GM21526 (cell line): ENCODE measurements around the gene COMMD3.
A peak's percentile ranks its signal among the peaks of the same experiment; 100 is the strongest.

Experiments
- ATAC-seq: cut with Tn5 transposase; IDR thresholded peaks from one replicate; pipeline ENCODE4 v1.9.1; 2021; ENCODE audit warnings: moderate library complexity; ENCODE audit not compliant: unreplicated experiment, low FRiP score

The COMMD3 gene

DNA sequence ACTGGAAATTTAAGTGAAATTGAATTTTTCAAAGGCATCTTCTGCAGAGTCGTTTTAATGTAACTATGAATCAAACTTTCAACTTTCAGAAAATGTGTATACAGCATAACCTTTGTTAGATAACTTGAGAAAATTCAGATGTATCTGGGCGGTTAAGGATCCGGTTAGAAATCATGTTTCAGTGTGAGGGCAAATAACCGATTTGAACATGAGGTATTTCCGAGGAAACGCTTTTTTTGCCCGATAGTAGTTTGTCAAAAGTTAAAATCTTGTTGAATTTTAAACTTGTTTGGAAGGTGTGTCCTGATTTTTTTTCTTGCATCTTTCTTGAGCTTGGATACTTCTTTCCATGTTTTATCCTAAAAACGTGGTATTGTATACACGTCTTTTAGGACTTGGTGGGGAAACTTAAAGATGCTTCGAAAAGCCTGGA is 3.4 kb downstream of the COMMD3 start:
- no peak for ATAC-seq

DNA sequence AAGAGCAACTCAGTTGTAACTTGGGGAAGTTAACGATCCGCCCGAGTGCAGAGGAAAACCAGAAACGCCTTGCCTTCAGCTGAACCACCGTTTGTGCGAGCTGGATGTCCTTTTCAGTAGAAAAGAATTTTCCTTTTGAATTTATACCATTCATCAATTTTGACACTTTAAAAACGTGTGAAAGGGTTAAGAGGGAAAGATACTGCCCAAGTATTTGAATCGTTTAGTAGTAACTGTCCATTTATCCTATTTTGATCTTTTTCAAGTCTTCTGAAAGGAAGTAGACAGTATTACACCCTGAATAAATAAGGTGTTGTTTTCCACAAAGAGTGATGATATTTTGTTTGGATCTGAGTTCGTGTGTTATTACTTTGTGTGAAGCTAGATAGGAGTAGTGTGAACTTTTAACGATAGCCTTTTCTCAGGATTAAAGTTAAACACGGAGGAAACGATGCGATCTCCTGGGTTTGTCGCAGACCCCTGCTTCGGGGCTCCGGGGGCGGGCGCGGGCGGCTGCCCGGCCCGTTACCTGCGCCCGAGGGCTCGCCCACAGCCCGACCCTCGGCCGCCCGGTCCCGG is 3.9 kb downstream of the COMMD3 start:
- ATAC-seq, result no peak

DNA sequence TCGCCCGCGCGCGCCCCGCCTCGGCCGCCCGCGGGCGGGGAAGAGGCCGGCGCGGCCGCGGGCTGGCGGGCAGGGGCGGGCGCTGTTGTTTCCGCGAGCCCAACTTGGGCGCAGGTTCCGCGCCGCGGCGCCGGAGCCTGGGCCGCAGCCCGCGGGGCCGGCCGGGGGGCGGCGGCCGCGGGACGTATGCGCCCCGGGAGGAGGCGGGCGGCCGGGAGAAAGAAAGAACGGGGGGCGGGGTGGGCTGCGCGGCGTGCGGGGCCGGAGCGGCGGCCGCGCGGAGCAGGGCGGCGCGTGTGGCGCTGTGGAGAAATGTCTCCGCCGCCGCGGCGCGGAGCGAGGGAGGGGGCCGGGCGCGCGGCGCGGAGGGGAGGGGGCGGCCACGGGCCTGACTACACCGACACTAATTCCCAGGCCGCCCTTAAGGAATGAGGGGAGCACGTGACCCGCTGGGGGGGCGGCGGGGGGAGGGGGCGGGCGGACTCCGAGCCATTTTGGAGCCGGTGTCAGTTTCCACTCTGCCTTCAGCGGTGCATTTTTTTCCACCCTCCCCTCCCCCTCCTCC is 4.5 kb downstream of the COMMD3 start, which contains the start of gene BMI1:
BMI1 (plus strand) TSS at position 509 of the 565 bp plus-strand sequence. CDS start 5,351 bp downstream, outside the sequence.
- ATAC-seq, result no peak

DNA sequence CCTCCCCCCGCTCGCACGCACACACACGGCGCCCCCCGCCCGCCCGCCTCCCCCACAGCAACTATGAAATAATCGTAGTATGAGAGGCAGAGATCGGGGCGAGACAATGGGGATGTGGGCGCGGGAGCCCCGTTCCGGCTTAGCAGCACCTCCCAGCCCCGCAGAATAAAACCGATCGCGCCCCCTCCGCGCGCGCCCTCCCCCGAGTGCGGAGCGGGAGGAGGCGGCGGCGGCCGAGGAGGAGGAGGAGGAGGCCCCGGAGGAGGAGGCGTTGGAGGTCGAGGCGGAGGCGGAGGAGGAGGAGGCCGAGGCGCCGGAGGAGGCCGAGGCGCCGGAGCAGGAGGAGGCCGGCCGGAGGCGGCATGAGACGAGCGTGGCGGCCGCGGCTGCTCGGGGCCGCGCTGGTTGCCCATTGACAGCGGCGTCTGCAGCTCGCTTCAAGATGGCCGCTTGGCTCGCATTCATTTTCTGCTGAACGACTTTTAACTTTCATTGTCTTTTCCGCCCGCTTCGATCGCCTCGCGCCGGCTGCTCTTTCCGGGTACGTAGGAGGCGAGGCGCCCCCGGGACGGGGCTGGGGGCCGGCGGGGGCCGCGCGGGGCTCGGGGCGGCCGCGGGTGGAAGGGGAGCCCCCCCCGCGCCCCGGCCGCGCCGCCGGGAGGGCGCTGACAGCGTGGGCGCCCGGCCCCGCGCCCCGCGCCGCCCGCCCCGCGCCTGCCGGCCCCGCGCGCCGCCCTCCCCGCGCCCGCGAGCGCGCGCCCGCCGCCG is 5.2 kb downstream of the COMMD3 start:
- ATAC-seq, result peak; percentile 26

DNA sequence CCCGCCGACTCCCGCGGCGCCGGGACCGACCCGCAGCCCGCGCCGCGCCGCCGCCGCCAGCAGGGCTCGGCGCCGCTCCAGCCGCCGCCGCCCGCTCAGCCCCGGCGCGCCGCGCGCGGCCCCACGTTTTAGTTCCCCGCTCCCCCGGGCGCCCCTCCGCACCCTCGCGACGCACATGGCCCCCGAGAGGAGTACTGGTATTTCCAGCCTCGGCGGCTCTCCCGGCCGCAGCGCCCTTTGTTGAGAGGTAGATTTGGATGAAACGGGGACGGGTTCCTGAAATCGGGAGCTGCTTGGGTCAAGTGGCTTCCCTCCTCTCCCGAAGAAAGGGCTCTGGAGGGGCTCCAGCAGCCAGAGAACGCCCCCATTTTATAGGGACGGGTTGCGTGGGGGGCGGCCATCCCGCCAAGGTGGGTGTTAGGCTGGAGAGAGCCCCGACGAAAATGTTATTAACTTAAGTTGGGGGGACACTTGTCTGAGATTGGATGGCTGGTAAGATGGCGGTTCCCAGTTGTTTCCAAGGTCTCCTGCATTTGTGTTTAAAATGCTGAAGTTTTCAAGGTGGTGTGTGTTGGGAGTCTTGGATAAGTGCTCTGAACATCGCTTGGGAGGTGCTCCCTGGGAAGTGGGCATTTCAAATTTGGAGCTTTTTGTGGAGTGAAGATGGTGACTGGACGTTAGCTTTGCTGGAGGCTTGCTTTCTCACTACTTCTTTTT is 5.9 kb downstream of the COMMD3 start:
- ATAC-seq, result no peak

DNA sequence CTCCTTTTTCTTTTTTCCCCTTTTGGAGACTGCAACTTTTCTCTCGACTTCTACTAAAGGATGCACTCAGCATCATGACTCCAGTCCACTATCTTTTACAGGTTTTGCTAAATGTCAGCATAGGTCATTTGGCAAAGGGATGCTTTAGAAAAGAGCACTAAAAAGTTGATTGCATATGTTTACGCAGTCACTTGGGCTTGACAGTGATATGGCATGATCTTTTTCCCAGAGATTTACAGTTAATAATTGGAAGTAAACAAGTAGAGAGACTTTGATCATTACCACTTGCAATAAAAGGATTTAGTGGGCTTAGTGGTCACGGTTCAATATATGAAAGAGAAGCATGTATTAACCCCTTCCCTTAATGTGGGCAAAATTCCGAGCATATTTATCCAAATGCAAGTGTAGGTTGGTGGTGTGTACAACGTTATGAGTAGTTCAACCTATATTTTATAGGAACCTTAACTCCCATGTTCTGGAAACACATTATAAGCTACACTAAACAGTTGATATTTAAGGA is 6.5 kb downstream of the COMMD3 start:
- ATAC-seq, result no peak

DNA sequence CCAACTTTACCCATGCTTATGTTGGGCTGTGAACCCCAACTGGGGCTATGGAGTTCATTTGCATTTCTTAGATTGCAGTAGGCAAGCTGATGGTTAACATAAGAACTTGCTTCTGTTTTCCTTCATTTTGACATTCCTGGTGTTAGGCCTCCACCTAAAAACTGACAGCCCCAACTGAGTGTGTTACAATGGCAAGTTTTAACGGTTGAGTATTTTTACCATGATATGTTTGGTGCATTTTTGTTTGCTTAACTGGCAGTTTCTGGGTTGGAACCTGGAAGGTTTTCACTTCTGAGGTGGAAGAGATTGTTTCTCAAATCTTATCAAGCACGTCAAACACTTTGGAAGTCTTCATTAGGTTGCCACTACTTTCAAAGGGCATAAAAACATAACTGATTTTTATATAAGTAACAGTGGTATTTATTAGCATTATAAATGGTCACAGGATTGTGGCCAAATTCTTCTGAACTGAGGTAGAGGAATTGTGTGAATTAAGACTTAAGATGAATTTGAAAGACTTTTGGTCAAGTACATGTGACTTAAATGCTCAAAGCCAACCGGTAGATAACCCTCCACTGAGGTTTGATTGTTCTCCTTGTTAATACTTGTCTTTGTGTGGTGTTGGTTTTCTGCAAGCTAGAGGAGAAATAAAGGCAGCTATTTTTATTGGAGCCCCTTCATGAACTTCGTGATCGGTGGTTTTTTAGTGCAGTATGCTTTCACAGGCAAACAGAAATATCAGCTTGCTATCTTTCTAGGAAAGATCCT is 7.5 kb downstream of the COMMD3 start:
- ATAC-seq, result no peak

DNA sequence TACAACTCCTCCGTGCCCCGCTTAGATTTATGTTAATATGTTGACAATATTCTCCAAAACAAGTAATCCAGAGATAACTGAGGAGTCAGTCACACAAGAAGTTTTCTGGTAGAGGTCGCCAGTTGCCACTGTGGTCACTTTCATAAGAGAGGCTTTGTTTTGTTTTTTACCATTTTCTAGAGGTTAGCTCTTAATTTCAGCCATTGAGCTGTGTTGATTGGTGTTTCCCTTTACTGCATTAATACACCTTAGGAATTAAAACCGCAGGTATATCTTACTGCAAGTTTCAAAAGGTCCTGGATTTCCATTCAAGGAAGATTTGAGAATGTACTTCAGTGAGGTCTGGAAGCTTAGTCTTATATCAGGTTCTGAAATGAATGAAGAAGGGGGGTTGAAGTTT is 8.2 kb downstream of the COMMD3 start:
- ATAC-seq, result no peak

DNA sequence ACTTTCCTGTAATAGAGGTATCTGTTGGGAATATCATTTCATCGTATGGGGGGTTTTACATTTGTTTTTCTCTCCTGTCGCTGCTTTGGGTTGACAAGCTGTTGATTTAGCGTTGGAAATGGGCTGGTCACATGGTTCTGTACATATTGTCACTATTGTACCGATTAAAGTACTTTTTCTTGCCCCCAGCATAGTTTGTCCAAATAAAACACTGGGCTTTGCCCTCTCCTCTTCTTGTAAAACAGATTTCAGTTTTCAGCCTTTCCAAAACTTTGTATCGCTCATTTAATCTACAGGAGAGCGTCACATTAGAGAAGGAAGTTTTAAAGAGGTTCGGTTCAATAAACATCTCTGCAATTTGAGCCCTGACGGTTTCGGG is 8.7 kb downstream of the COMMD3 start:
- no peak for ATAC-seq

DNA sequence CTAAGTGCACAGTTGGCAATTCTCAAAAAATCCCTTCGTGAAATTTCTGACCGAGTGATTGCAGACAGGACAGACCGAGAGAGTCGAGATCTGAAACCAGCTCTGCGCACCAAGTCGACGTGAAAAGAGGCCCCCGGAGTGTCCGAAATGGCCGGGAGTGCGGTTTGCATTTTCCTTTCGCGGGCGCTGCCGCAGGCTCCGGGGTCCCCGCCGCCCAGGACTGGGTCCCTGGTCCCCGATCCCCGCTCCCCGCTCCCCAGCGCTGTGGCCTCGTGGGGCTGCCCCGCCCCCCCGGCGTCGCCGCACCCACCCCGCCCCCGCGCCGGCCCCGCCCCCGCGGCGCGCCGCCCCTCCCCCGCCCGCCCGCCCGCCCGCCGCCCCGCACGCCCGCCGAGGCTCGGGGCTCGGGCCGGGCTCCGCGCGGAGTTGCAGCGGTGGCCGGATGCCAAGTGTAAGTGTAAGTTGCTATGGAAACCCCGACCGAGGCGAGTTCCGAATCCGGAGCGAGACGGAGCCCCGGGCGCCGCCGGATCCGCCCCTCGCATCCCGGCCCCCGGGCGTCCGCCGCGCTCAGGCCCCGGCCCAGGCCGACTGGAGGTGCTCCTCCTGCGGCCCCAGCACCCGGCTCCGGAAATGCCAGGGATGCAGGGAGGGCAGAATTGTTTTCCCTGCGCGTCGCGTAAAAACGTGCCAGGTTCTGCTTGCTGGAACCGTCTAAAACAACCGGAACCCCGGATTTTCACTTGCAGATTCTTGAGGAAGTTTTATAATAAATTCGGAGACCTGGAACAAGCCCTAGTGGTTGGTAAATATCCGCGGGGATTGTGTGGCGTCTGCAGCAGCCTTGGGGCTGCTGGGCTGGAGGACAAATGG is 9.3 kb downstream of the COMMD3 start:
- ATAC-seq, result peak; percentile 49

DNA sequence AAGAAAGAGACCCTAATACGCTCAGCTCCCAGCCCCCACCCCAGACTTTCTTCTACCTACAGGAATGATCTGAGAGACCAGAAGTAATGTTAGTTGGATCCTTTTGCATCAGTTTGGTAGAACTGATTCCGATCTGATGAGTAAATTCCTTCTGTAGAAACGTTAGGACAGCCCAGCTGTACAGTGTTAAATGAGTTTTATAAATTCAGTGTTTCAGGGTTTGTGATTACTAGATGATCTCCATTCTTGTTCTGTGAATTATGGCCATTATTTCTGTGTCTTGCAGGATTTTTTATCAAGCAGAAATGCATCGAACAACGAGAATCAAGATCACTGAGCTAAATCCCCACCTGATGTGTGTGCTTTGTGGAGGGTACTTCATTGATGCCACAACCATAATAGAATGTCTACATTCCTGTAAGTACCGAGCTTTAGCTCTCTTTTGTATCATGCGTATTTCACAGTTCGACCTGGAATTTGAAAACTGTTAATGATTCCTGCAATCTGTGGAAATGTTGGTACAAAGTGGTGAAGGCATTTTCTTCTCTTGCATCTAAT is 10.0 kb downstream of the COMMD3 start:
- ATAC-seq, result no peak

DNA sequence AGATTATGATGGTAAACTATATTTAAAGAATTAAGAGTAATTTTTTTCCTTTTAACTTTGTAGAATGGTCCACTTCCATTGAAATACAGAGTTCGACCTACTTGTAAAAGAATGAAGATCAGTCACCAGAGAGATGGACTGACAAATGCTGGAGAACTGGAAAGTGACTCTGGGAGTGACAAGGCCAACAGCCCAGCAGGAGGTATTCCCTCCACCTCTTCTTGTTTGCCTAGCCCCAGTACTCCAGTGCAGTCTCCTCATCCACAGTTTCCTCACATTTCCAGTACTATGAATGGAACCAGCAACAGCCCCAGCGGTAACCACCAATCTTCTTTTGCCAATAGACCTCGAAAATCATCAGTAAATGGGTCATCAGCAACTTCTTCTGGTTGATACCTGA is 13.0 kb downstream of the COMMD3 start:
- no peak for ATAC-seq

DNA sequence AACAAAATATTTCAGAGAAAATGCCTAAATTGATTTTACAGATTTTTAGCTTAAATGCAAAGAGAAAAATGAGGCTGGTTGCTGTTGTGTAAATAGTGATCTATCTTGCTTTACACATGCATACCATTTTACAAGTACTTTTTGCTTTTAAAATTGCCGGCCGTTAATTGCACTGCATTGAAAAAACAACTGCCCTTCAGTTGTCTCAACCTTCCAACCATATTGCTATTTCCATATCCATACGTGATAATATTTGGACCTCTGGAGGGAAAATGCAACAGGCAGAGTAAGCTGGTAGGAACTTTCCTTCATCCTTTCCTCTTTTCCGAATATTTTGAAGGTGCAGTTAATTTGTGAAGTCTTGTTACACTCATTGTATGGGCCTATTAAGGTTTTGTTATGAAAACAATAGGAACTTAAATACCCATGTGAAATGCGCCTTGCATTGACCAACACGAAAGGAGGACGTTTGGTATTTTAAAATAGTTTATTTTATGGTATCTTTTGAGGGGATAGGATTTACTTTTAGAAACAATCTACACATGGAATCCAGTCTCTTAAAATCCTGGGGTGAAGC is 16.0 kb downstream of the COMMD3 start:
- ATAC-seq, result no peak

DNA sequence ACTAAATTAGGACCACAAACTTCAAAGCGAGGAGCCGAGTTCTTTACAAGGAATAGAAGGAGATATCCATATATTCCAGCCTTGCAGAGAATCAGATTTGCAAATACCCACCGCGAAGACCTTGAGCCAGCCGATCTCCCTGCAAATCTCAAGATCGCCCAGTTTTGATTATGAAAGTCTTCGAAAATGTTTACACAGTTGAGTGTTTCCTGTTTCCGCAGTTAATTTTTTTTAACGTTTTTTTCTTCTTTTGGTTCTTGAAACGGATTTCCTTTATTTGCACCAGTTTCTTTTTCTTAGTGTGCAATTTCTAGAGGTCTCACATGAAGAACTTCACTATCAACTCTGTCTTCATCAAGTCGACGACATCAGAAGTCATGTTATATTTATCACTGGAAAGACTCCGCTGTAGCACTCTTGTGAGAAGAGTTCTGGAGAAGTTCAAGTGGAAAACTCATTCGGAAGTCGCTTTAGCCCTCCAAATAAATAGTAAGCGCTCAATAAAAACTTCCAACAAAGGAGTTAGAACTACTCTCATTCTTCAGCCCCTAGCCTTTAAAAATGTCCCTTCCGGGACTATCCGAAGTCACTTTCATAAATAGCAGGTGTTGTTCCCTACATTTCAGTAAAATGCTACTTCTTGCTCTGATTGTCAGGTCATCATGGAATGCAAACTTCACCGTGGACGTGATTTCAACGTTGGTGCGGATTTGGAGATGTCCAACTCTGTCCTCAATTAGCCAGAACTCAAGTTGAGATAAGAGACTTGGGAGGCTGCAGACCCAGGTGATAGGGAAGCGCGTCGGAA is 17.2 kb downstream of the COMMD3 start:
- ATAC-seq, result no peak

DNA sequence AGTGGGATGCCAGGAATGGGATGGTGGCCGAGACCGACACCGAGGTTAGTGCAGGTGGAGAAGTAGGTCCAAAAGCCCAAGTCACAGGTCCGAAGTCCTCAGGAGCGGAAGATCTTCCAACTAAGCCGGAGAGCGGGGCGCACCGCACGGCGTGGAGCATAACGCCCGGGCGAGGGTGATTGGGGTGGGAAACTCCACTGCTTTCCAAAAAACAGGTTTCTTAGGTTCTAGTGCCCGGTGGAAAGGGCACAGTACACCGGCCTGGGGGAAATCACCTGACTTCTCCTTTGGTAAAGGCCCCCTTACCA is 17.7 kb downstream of the COMMD3 start:
- no peak for ATAC-seq

DNA sequence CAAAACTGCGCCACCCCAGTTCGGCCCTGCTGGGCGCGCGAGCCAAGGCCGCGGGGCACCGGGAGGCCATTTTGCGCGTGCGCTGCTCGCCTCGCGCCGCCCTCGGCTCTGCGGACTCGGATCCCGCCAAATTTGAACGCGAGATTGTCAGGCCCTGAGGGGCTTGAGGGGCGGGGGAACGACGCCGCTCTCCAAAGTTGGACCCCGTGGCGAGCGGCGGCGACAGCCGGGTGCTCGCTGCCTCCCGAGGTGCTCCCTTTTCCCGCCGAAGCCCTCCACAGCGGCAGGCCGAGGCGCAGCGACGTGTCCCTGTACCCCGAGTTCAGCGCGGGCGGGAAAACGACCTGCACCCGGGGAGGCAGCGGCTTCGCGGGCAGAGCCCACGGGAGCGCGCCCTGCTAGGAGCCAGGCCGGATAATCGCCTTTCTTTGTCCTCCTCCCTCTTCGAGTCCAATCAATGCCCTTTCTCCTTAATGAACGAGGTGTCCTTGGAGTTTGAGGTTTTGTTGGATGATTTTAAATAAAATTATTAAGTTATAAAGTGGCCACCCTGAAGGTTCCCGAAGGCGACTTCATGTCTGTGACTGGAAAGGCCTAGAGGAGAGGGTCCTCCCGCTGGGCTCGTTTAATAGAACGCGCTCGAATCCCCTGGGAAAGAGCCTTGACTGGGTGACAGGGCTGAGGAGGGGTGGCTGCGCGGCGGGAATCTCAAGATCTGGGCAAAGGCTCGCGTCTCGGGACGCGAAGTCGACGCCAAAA is 18.4 kb downstream of the COMMD3 start:
- no peak for ATAC-seq

DNA sequence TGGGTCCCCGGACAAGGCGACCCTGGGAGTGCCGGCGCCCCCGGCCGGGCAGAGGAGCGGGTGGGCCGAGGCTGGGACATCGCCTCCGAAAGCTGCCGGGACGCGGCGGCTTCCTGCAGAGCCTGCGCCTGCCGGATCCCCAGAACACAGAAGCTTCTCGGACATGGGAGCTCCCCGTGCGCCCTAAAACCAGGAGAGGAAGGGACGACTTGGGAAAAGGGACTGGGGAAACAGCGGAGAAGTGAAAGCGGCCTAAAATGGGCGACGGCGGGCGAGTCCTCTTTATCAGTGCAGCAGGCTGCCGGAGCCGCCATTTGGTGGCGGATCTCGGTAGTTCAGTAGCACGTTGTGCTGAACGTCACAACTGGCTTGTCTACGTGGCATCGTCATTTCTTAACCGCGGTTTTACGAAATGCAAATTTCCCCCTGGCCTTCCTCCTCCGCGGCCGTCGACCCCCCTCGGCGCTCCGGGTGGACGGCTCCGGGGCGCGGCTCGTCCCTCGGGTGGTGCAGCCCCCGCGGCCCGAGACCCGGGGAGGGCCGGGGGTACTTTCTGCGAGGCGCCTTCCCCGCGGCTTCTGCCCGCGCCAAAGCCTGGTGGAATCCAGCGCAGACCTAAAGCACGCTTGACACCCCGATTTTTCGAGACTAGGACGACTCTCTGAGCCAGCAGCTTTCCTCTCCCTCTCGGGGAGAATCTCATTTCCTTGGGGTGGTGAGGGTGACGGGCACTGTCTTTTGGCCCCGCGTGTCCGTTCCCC is 19.2 kb downstream of the COMMD3 start:
- peak; percentile 61 for ATAC-seq
